Measurements from ENCODE around the gene MEP1A.
"Not testable (repeated sequence)": the region's sequence is repeated elsewhere in the genome, so short reads cannot be mapped to it uniquely, and the experiment has no call there.

MEP1A gene

DNA sequence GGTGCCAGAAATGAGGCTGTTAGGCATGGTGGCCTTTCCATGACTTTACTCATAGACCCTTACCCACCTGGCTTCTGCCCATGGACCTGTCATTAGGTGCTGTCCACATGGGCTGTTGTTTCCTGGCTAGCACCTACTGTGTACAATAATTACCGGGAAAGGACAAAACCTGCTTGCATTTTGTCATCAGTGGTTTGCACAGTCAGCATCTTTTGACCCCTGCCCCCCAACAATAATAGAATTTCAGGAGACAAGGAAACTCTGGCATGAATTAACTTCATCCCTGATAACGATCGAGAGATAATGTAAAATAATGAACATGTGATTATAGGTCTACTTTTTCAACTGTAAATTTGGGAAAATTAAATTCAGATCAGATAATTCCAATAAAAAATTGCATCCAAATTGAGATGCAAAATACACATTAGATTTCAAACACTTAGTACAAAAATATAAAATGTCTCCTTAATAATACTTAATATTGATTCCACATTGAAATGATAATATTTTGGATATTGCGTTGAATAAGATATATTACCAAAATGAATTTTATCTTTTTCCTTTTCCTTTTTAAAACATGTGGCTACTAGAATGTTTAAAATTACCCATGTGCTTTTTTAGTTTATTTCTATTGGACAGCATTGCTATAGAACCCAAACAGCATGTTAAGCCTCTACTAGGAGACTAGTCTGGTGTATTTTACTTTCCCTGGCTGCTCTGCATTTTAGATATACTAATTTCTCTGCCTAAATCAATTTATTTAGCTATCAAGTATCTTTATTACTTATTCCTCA is 34.0 kb upstream of the MEP1A start:
- Histone ChIP-seq H2BK120ac (ENCODE audit: low read depth, low read length) (no peak overlapping the region), H3K36me3 (replicated peaks in 1 of 2; ENCODE audit: control insufficient read depth in 2 of 2, insufficient read depth in 2 of 2, low read length in 2 of 2) (no peaks in the 10 kb centered on the region), H4K91ac (ENCODE audit: low read depth, low read length, poor library complexity) (no peak overlapping the region), H3K4ac (ENCODE audit: low read length) (no peak overlapping the region), H3K14ac (ENCODE audit: low read length) (no peak overlapping the region), H3K27me3 (ENCODE audit: control insufficient read depth in 3 of 3, insufficient read depth in 3 of 3, low read depth in 1 of 3, low read length in 3 of 3) (no peaks in the 10 kb centered on the region), H3K9me3 (replicated peaks in 1 of 2; ENCODE audit: control insufficient read depth in 2 of 2, insufficient read depth in 1 of 2, low read depth in 1 of 2, low read length in 2 of 2) (no peaks in the 10 kb centered on the region), H2AFZ (ENCODE audit: low read length) (no peak overlapping the region), H3K9ac (ENCODE audit: low read depth, low read length, poor library complexity) (no peak overlapping the region), H2BK5ac (ENCODE audit: low read length) (no peak overlapping the region), H2AK5ac (ENCODE audit: low read depth, low read length) (no peak overlapping the region), H3K4me3 (ENCODE audit: low read length in 2 of 2) (no peak overlapping the region), H4K8ac (ENCODE audit: low read depth, low read length) (no peak overlapping the region), H3K23ac (ENCODE audit: low read depth, low read length, poor library complexity) (no peak overlapping the region), H3K4me2 (ENCODE audit: insufficient read depth, low read length, poor library complexity, severe bottlenecking) (no peak overlapping the region), H2BK15ac (ENCODE audit: low read length) (no peak overlapping the region), H3K18ac (ENCODE audit: low read length) (no peak overlapping the region), H3K27ac (replicated peaks; ENCODE audit: low read length) (no peak overlapping the region), H2BK12ac (ENCODE audit: low read length) (no peak overlapping the region), H3K4me1 (ENCODE audit: control insufficient read depth in 2 of 2, insufficient read depth in 1 of 2, low read depth in 1 of 2, low read length in 2 of 2) (peaks cover 0 to 5% of the 10 kb centered on the region in 2 donors), H3K79me1 (ENCODE audit: low read depth, low read length) (no peaks in the 10 kb centered on the region)
- DNase-seq (ENCODE audit: low spot score): no peak
- no CpG with 5 or more reads among the region's 4 CpGs for WGBS, 2 donors (ENCODE audit: extremely low coverage in 2 of 2, insufficient read length in 2 of 2, insufficient replicate concordance in 1 of 2)

DNA sequence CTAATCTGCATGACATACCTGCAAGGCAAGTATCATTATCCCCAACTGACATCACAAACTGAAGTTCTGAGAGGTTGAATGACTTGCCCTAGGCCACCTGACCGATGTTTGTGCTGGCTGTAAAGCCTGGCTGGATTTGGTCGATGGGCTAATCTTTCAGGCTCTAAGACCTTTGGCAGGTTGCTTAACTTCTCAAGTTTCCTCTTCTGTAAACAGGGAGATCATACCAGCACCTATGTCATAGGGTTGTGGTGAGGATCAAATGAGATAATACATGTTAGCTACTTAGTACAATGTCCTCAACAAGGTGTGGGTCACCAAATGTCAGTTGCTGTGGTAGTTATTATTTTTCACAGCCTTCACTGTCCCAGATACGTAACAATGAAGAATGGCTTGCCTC is 32.3 kb upstream of the MEP1A start:
- Histone ChIP-seq H2BK15ac (ENCODE audit: low read length) (no peak overlapping the region), H2AK5ac (ENCODE audit: low read depth, low read length) (no peak overlapping the region), H3K14ac (ENCODE audit: low read length) (no peak overlapping the region), H3K9ac (ENCODE audit: low read depth, low read length, poor library complexity) (no peak overlapping the region), H3K4me3 (ENCODE audit: low read length in 2 of 2) (no peak overlapping the region), H3K4me2 (ENCODE audit: insufficient read depth, low read length, poor library complexity, severe bottlenecking) (no peak overlapping the region), H4K8ac (ENCODE audit: low read depth, low read length) (no peak overlapping the region), H3K27me3 (ENCODE audit: control insufficient read depth in 3 of 3, insufficient read depth in 3 of 3, low read depth in 1 of 3, low read length in 3 of 3) (no peaks in the 10 kb centered on the region), H4K91ac (ENCODE audit: low read depth, low read length, poor library complexity) (no peak overlapping the region), H3K9me3 (replicated peaks in 1 of 2; ENCODE audit: control insufficient read depth in 2 of 2, insufficient read depth in 1 of 2, low read depth in 1 of 2, low read length in 2 of 2) (no peaks in the 10 kb centered on the region), H3K4ac (ENCODE audit: low read length) (no peak overlapping the region), H3K23ac (ENCODE audit: low read depth, low read length, poor library complexity) (no peak overlapping the region), H2BK120ac (ENCODE audit: low read depth, low read length) (no peak overlapping the region), H3K4me1 (ENCODE audit: control insufficient read depth in 2 of 2, insufficient read depth in 1 of 2, low read depth in 1 of 2, low read length in 2 of 2) (peaks cover 0 to 5% of the 10 kb centered on the region in 2 donors), H3K18ac (ENCODE audit: low read length) (no peak overlapping the region), H3K36me3 (replicated peaks in 1 of 2; ENCODE audit: control insufficient read depth in 2 of 2, insufficient read depth in 2 of 2, low read length in 2 of 2) (no peaks in the 10 kb centered on the region), H2AFZ (ENCODE audit: low read length) (no peak overlapping the region), H3K27ac (replicated peaks; ENCODE audit: low read length) (no peak overlapping the region), H2BK12ac (ENCODE audit: low read length) (no peak overlapping the region), H3K79me1 (ENCODE audit: low read depth, low read length) (no peaks in the 10 kb centered on the region), H2BK5ac (ENCODE audit: low read length) (no peak overlapping the region)
- DNase-seq (ENCODE audit: low spot score): no peak
- no CpG with 5 or more reads among the region's 3 CpGs for WGBS, 2 donors (ENCODE audit: extremely low coverage in 2 of 2, insufficient read length in 2 of 2, insufficient replicate concordance in 1 of 2)

DNA sequence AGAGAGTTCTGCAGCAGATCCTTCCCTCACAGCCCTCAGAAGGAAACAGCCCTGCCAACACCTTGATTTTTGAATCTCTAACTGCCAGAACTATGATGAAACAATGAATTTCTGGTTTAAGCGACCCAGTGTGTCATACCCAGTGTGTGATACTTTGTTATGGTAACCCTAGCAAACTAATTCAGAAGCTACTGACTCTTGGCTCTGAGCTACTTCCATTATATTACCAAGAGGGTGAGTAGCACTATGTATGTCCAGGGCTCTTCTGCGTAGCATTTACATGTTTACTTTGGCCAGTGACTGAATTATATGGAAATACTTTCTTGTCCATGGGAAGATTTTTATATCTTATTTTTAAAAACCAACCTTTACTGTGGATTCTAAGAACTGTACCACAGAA is 29.7 kb upstream of the MEP1A start:
- Histone ChIP-seq H3K27ac (replicated peaks; ENCODE audit: low read length) (no peak overlapping the region), H3K18ac (ENCODE audit: low read length) (no peak overlapping the region), H3K9ac (ENCODE audit: low read depth, low read length, poor library complexity) (no peak overlapping the region), H2BK120ac (ENCODE audit: low read depth, low read length) (no peak overlapping the region), H2BK5ac (ENCODE audit: low read length) (no peak overlapping the region), H3K4me2 (ENCODE audit: insufficient read depth, low read length, poor library complexity, severe bottlenecking) (no peak overlapping the region), H3K36me3 (replicated peaks in 1 of 2; ENCODE audit: control insufficient read depth in 2 of 2, insufficient read depth in 2 of 2, low read length in 2 of 2) (no peaks in the 10 kb centered on the region), H2AK5ac (ENCODE audit: low read depth, low read length) (no peak overlapping the region), H2BK12ac (ENCODE audit: low read length) (no peak overlapping the region), H2BK15ac (ENCODE audit: low read length) (no peak overlapping the region), H3K4me3 (ENCODE audit: low read length in 2 of 2) (no peak overlapping the region), H3K4ac (ENCODE audit: low read length) (no peak overlapping the region), H3K4me1 (ENCODE audit: control insufficient read depth in 2 of 2, insufficient read depth in 1 of 2, low read depth in 1 of 2, low read length in 2 of 2) (no peaks in the 10 kb centered on the region), H3K79me1 (ENCODE audit: low read depth, low read length) (no peaks in the 10 kb centered on the region), H3K9me3 (replicated peaks in 1 of 2; ENCODE audit: control insufficient read depth in 2 of 2, insufficient read depth in 1 of 2, low read depth in 1 of 2, low read length in 2 of 2) (no peaks in the 10 kb centered on the region), H4K91ac (ENCODE audit: low read depth, low read length, poor library complexity) (no peak overlapping the region), H3K27me3 (ENCODE audit: control insufficient read depth in 3 of 3, insufficient read depth in 3 of 3, low read depth in 1 of 3, low read length in 3 of 3) (no peaks in the 10 kb centered on the region), H4K8ac (ENCODE audit: low read depth, low read length) (no peak overlapping the region), H2AFZ (ENCODE audit: low read length) (no peak overlapping the region), H3K23ac (ENCODE audit: low read depth, low read length, poor library complexity) (no peak overlapping the region), H3K14ac (ENCODE audit: low read length) (no peak overlapping the region)
- no CpG with 5 or more reads among the region's 2 CpGs for WGBS, 2 donors (ENCODE audit: extremely low coverage in 2 of 2, insufficient read length in 2 of 2, insufficient replicate concordance in 1 of 2)
- DNase-seq (ENCODE audit: low spot score): no peak

DNA sequence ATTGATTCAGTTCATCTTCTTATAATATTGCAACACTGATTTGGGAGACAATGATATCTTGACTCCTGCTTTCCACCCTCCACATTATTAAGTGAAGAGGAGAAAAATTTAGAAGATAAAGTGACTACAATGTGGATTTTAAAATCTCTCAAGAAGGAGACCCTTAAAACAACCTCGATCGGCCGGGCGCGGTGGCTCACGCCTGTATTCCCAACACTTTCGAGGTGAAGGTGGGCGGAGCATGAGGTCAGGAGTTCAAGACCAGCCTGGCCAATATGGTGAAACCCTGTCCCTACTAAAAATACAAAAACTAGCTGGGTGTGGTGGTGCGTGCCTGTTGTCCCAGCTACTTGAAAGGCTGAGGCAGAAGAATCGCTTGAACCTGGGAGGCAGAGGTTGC is 28.9 kb upstream of the MEP1A start:
- not testable (repeated sequence) for H2BK120ac ChIP-seq (ENCODE audit: low read depth, low read length); DNase-seq (ENCODE audit: low spot score); H3K27ac ChIP-seq (replicated peaks; ENCODE audit: low read length); H3K79me1 ChIP-seq (ENCODE audit: low read depth, low read length); H3K4me3 ChIP-seq (ENCODE audit: low read length in 2 of 2); H2BK12ac ChIP-seq (ENCODE audit: low read length); H3K18ac ChIP-seq (ENCODE audit: low read length); H3K4me2 ChIP-seq (ENCODE audit: insufficient read depth, low read length, poor library complexity, severe bottlenecking); H4K8ac ChIP-seq (ENCODE audit: low read depth, low read length); H3K4ac ChIP-seq (ENCODE audit: low read length); H2AK5ac ChIP-seq (ENCODE audit: low read depth, low read length); H2BK15ac ChIP-seq (ENCODE audit: low read length); H3K14ac ChIP-seq (ENCODE audit: low read length); H3K23ac ChIP-seq (ENCODE audit: low read depth, low read length, poor library complexity); H3K36me3 ChIP-seq (replicated peaks in 1 of 2; ENCODE audit: control insufficient read depth in 2 of 2, insufficient read depth in 2 of 2, low read length in 2 of 2); H2AFZ ChIP-seq (ENCODE audit: low read length); H3K4me1 ChIP-seq (ENCODE audit: control insufficient read depth in 2 of 2, insufficient read depth in 1 of 2, low read depth in 1 of 2, low read length in 2 of 2); H4K91ac ChIP-seq (ENCODE audit: low read depth, low read length, poor library complexity); H3K9ac ChIP-seq (ENCODE audit: low read depth, low read length, poor library complexity); H3K9me3 ChIP-seq (replicated peaks in 1 of 2; ENCODE audit: control insufficient read depth in 2 of 2, insufficient read depth in 1 of 2, low read depth in 1 of 2, low read length in 2 of 2); H2BK5ac ChIP-seq (ENCODE audit: low read length); H3K27me3 ChIP-seq (ENCODE audit: control insufficient read depth in 3 of 3, insufficient read depth in 3 of 3, low read depth in 1 of 3, low read length in 3 of 3)
- WGBS, 2 donors (ENCODE audit: extremely low coverage in 2 of 2, insufficient read length in 2 of 2, insufficient replicate concordance in 1 of 2): no CpG with 5 or more reads among the region's 10 CpGs

Measured in neuronal stem cell (in vitro differentiated cells).